NOMO-1 treated with dmso at 0.1 percent for 144 hours (cell line): ENCODE results near the gene PFKFB3.

Source experiments
- DNase-seq: peaks from one replicate; lab custom pipeline; 2025; ENCODE audit not compliant: unreplicated experiment; lab: John Stamatoyannopoulos, UW

PFKFB3 gene

GRCh38 chr10:6300106-6300783, 97.5 kb downstream of the PFKFB3 start:
- DNase-seq, result peak; percentile 75

- DNase-seq, result no peak
Observed at GRCh38 chr10:6300784-6301460, 98.2 kb downstream of the PFKFB3 start.

DNA sequence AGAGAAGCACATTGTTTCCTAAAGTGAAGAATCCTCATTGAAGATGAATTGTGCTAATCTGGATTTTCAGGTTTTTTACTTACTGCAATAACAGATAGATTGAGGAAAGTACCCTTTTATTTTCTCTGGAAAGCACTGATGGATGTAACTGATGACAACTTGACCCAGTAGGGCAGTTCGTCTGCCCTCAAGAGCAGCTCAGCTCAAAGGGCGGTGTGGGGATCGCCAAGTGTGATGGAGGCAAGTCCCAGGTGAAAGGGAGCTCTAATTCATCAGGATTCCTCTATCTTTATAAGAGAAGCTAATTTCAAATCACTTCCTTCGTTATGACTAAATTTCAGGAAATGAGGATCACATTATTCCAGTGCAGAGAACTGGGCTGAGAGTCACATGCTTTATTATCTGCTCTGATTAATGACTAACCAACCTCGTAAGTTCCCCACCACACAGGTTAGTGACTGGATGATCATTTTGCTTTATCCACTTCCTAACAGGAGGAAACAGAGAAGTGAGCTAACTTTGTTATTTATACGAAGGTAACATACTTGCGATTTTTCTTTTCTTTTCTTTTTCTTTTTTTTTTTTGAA, 98.8 kb downstream of the PFKFB3 start:
- no peak for DNase-seq
